MM.1S (cell line): Measurements from ENCODE around the gene PCSK1.

Experiments
- DNase-seq: peaks from one replicate; pipeline ENCODE4 v3.0.0-alpha.2; 2015
- H2AFZ ChIP-seq: fragments of 300-600 bp; sonication (generic); 2 replicates; pipeline ENCODE4 v1.6.0; 2016; ENCODE audit warnings: antibody characterized with exemption, low read length
- H3F3A ChIP-seq: fragments of 300-600 bp; sonication (generic); 2 replicates; pipeline ENCODE4 v1.6.1; 2016; ENCODE audit warnings: mild to moderate bottlenecking, antibody characterized with exemption, low read length, moderate library complexity, mixed read lengths; ENCODE audit not compliant: insufficient read depth
- H3K27ac ChIP-seq: fragments of 300-600 bp; sonication (generic); 2 replicates; pipeline ENCODE4 v1.5.1; 2016; ENCODE audit warnings: mild to moderate bottlenecking, low read length
- H3K27me3 ChIP-seq: fragments of 300-600 bp; sonication (generic); replicated peaks from 2 replicates; pipeline ENCODE4 v1.6.0; 2016; ENCODE audit warnings: low read length; ENCODE audit not compliant: insufficient read depth
- H3K36me3 ChIP-seq: fragments of 300-600 bp; sonication (generic); replicated peaks from 2 replicates; pipeline ENCODE4 v1.6.1; 2016; ENCODE audit warnings: mild to moderate bottlenecking, low read length, mixed read lengths; ENCODE audit not compliant: insufficient read depth
- H3K4me1 ChIP-seq: fragments of 300-600 bp; sonication (generic); 2 replicates; pipeline ENCODE4 v1.6.1; 2016; ENCODE audit warnings: low read length, mixed read lengths
- H3K4me2 ChIP-seq: fragments of 300-600 bp; sonication (generic); 2 replicates; pipeline ENCODE4 v1.6.0; 2016; ENCODE audit warnings: low read depth, low read length
- H3K4me3 ChIP-seq: fragments of 300-600 bp; sonication (generic); 2 replicates; pipeline ENCODE4 v1.5.1; 2016; ENCODE audit warnings: low read length, mixed read lengths
- H3K79me2 ChIP-seq: fragments of 300-600 bp; sonication (generic); 2 replicates; pipeline ENCODE4 v1.6.1; 2016; ENCODE audit warnings: mixed run types, low read length, mixed read lengths
- H3K9ac ChIP-seq: fragments of 300-600 bp; sonication (generic); 2 replicates; pipeline ENCODE4 v1.6.1; 2016; ENCODE audit warnings: low read length, mixed read lengths
- H3K9me2 ChIP-seq: fragments of 300-600 bp; sonication (generic); replicated peaks from 2 replicates; pipeline ENCODE4 v1.6.1; 2016; ENCODE audit warnings: mild to moderate bottlenecking, low read length, mixed read lengths; ENCODE audit not compliant: insufficient read depth
- H3K9me3 ChIP-seq: fragments of 300-600 bp; sonication (generic); replicated peaks from 2 replicates; pipeline ENCODE4 v1.6.1; 2016; ENCODE audit warnings: mild to moderate bottlenecking, low read length, mixed read lengths; ENCODE audit not compliant: insufficient read depth
- H4K20me1 ChIP-seq: fragments of 300-600 bp; sonication (generic); 2 replicates; pipeline ENCODE4 v1.6.1; 2016; ENCODE audit warnings: mild to moderate bottlenecking, low read length, moderate library complexity, mixed read lengths; ENCODE audit not compliant: insufficient read depth
- CTCF ChIP-seq: fragments of 300-600 bp; sonication (generic); IDR thresholded peaks from 2 replicates; pipeline ENCODE4 v1.5.1; 2016; ENCODE audit warnings: antibody characterized with exemption, low read length, mixed read lengths
- EZH2 ChIP-seq: fragments of 300-600 bp; sonication (generic); optimal IDR thresholded peaks from 2 replicates; pipeline ENCODE3; 2017; ENCODE audit warnings: low read depth, mild to moderate bottlenecking, antibody characterized with exemption, low read length, mixed read lengths
- EZH2phosphoT487 ChIP-seq: fragments of 300-600 bp; sonication (generic); IDR thresholded peaks from 2 replicates; pipeline ENCODE4 v1.6.1; 2018; ENCODE audit warnings: antibody characterized with exemption, low read length

The PCSK1 gene

GRCh38 chr5:96425443-96425842 is 7.6 kb downstream of the PCSK1 start:
- TF ChIP-seq EZH2 (no peak), CTCF (no peak), EZH2phosphoT487 (no peak)
- Histone ChIP-seq H3K4me1 (no peaks in the 10 kb centered on the region), H3K27me3 (no peaks in the 10 kb centered on the region), H3K9ac (no peak overlapping the region), H3K79me2 (no peaks in the 10 kb centered on the region), H3K4me2 (no peak overlapping the region), H4K20me1 (no peaks in the 10 kb centered on the region), H3K27ac (no peak overlapping the region), H3K9me2 (no peaks in the 10 kb centered on the region), H2AFZ (no peak overlapping the region), H3K36me3 (no peaks in the 10 kb centered on the region), H3K4me3 (no peak overlapping the region), H3K9me3 (no peaks in the 10 kb centered on the region), H3F3A (no peaks in the 10 kb centered on the region)
- DNase-seq = no peak

GRCh38 chr5:96415897-96416296 is 17.2 kb downstream of the PCSK1 start:
- Histone ChIP-seq H3K27ac (no peak overlapping the region), H3K36me3 (no peaks in the 10 kb centered on the region), H3K9me2 (no peaks in the 10 kb centered on the region), H3F3A (no peaks in the 10 kb centered on the region), H3K9me3 (no peaks in the 10 kb centered on the region), H4K20me1 (no peaks in the 10 kb centered on the region), H3K27me3 (no peaks in the 10 kb centered on the region), H3K79me2 (no peaks in the 10 kb centered on the region), H3K4me2 (no peak overlapping the region), H3K4me3 (no peak overlapping the region), H2AFZ (no peak overlapping the region), H3K9ac (no peak overlapping the region), H3K4me1 (no peaks in the 10 kb centered on the region)
- TF ChIP-seq EZH2 (no peak), EZH2phosphoT487 (no peak), CTCF (no peak)
- no peak for DNase-seq

GRCh38 chr5:96412868-96413449 is 20.1 kb downstream of the PCSK1 start:
- H3F3A ChIP-seq = no peaks in the 10 kb centered on the region
- H3K4me3 ChIP-seq = no peak overlapping the region
- no peak overlapping the region for H3K9ac ChIP-seq
- H2AFZ ChIP-seq = no peak overlapping the region
- H3K27ac ChIP-seq = no peak overlapping the region
- no peaks in the 10 kb centered on the region for H3K27me3 ChIP-seq
- H3K4me1 ChIP-seq = no peaks in the 10 kb centered on the region
- no peaks in the 10 kb centered on the region for H3K9me3 ChIP-seq
- no peaks in the 10 kb centered on the region for H3K9me2 ChIP-seq
- no peaks in the 10 kb centered on the region for H3K36me3 ChIP-seq
- H3K79me2 ChIP-seq = no peaks in the 10 kb centered on the region
- DNase-seq = peak; percentile 16
- no peak overlapping the region for H3K4me2 ChIP-seq
- TF ChIP-seq EZH2 (no peak), CTCF (no peak), EZH2phosphoT487 (no peak)
- no peaks in the 10 kb centered on the region for H4K20me1 ChIP-seq
